PC-3 (cell line): ENCODE data around the gene HHIPL1.

Experiments used
- CTCF ChIP-seq: fragments of 300-600 bp; sonication (generic); conservative IDR thresholded peaks from 2 replicates; pipeline ENCODE4 v1.5.1; 2017; ENCODE audit warnings: antibody characterized with exemption, low read depth, mild to moderate bottlenecking, low read length
- EZH2phosphoT487 ChIP-seq: fragments of 300-600 bp; sonication (generic); IDR thresholded peaks from 2 replicates; pipeline ENCODE4 v1.6.1; 2018; ENCODE audit warnings: mild to moderate bottlenecking, antibody characterized with exemption, low read length, borderline replicate concordance

GRCh38 chr14:99703381-99703780, 58.5 kb downstream of the HHIPL1 start:
- no peak for TF ChIP-seq CTCF
- TF ChIP-seq EZH2phosphoT487, result no peak
